Endothelial cell (in vitro differentiated cells): ENCODE data around the gene DHX40. TPM values are rescaled to one million over a fixed set of nuclear protein-coding genes. Genes with fewer than 3 reads are reported as not detected.
A peak's percentile ranks its signal among the peaks of the same experiment; 100 is the strongest.

ENCODE experiments used
- DNase-seq: peaks from one replicate; pipeline ENCODE4 v3.0.0; 2021; ENCODE audit warnings: low spot score
- H3K27ac Mint-ChIP-seq: one replicate; pipeline ENCODE4 v1.8.0; 2021; ENCODE audit warnings: mixed read lengths, inconsistent platforms; ENCODE audit not compliant: unreplicated experiment
- H3K27me3 Mint-ChIP-seq: one replicate; pipeline ENCODE4 v1.8.0; 2021; ENCODE audit warnings: mild to moderate bottlenecking, moderate library complexity, mixed read lengths, inconsistent platforms; ENCODE audit not compliant: unreplicated experiment
- H3K36me3 Mint-ChIP-seq: one replicate; pipeline ENCODE4 v1.8.0; 2021; ENCODE audit warnings: mild to moderate bottlenecking, low read depth, mixed read lengths, inconsistent platforms; ENCODE audit not compliant: unreplicated experiment
- H3K4me1 Mint-ChIP-seq: one replicate; pipeline ENCODE4 v1.8.0; 2021; ENCODE audit warnings: mild to moderate bottlenecking, mixed read lengths, inconsistent platforms; ENCODE audit not compliant: unreplicated experiment
- H3K4me3 Mint-ChIP-seq: one replicate; pipeline ENCODE4 v1.8.0; 2021; ENCODE audit warnings: mild to moderate bottlenecking, mixed read lengths, inconsistent platforms; ENCODE audit not compliant: unreplicated experiment
- H3K9me3 Mint-ChIP-seq: one replicate; pipeline ENCODE4 v1.8.0; 2021; ENCODE audit warnings: mixed read lengths, inconsistent platforms; ENCODE audit not compliant: unreplicated experiment
- CTCF ChIP-seq: fragments of 200-600 bp; sonication (generic); IDR thresholded peaks from one replicate; pipeline ENCODE4 v1.5.0; 2021; ENCODE audit warnings: antibody characterized with exemption; ENCODE audit not compliant: unreplicated experiment
- total RNA-seq: library from RNA; stranded (reverse); fragmentation: NEBNext Ultra II Directional; extraction: Animal tissue kit (Norgen Biotek cat#: 25700); gene quantifications from one replicate; pipeline ENCODE4 v1.2.1, GENCODE V29; 2021; ENCODE audit not compliant: unreplicated experiment

Gene DHX40
- total RNA-seq, 1 donor from 2014 or later: 26.3 TPM

GRCh38 chr17:59638553-59638952 lies 73.1 kb downstream of the DHX40 start:
- Mint-ChIP-seq H3K36me3 (no peaks in the 10 kb centered on the region), H3K27ac (no peak overlapping the region), H3K4me1 (peaks cover 33% of the 10 kb centered on the region), H3K9me3 (no peaks in the 10 kb centered on the region), H3K27me3 (no peaks in the 10 kb centered on the region), H3K4me3 (no peak overlapping the region)
- no peak for TF ChIP-seq CTCF
- no peak for DNase-seq

- TF ChIP-seq CTCF: no peak
- peaks cover 28% of the 10 kb centered on the region for H3K4me1 Mint-ChIP-seq
- H3K36me3 Mint-ChIP-seq: no peaks in the 10 kb centered on the region
- no peaks in the 10 kb centered on the region for H3K27me3 Mint-ChIP-seq
- H3K9me3 Mint-ChIP-seq: no peaks in the 10 kb centered on the region
- H3K4me3 Mint-ChIP-seq: no peak overlapping the region
- DNase-seq: no peak
- H3K27ac Mint-ChIP-seq: peak overlapping the region; percentile 55
Observed at GRCh38 chr17:59641799-59642484, 76.5 kb downstream of the DHX40 start.

- no peak overlapping the region for H3K27ac Mint-ChIP-seq
- H3K4me1 Mint-ChIP-seq: peaks cover 30% of the 10 kb centered on the region
- H3K4me3 Mint-ChIP-seq: no peak overlapping the region
Observed at GRCh38 chr17:59642565-59642964, 77.2 kb downstream of the DHX40 start.

GRCh38 chr17:59643159-59644140 lies 78.0 kb downstream of the DHX40 start:
- Mint-ChIP-seq H3K36me3 (peaks cover 8% of the 10 kb centered on the region), H3K9me3 (no peaks in the 10 kb centered on the region), H3K4me1 (peaks cover 27% of the 10 kb centered on the region), H3K27me3 (peaks cover 1% of the 10 kb centered on the region), H3K27ac (no peak overlapping the region), H3K4me3 (no peak overlapping the region)
- TF ChIP-seq CTCF: no peak
- no peak for DNase-seq

More at GRCh38 chr17:59642565-59642964, 77.2 kb downstream of the DHX40 start:
- Mint-ChIP-seq H3K36me3 (no peaks in the 10 kb centered on the region), H3K27me3 (no peaks in the 10 kb centered on the region), H3K9me3 (no peaks in the 10 kb centered on the region)
- TF ChIP-seq CTCF: no peak
- DNase-seq: no peak
